ENCODE results near the gene LXN. TPM values are rescaled to one million over a fixed set of nuclear protein-coding genes. Genes with fewer than 3 reads are reported as not detected.

LXN gene
- total RNA-seq, 4 donors from 2014 or later, result 0.42 to 5.5 (median 2.2) TPM

DNA sequence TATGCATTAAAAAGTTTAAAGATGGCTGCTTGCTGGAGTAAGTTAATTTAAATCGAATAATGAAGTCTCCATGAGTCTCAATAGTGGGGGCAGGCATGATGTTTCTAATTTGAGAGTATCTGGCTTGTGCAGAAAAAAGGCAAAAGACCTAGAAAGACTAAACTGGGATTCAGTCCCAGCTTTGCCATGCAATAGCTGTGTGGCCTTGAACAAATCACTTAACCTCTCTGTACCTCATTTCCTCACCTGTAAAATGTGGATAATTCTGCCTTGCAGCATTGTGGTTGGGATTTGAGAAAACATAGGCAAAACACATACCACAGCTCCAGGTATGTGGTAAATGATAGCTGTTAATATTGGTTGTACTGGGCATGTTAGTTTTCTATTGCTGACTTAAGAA lies 8.6 kb downstream of the LXN start:
- H3K27me3 ChIP-seq, result no peaks in the 10 kb centered on the region
- no peak overlapping the region for H3K4me3 ChIP-seq
- no peak for DNase-seq
- H3K27ac ChIP-seq, result no peak overlapping the region
- no peaks in the 10 kb centered on the region for H3K9me3 ChIP-seq
- H3K36me3 ChIP-seq, result peaks cover 0 to 99% of the 10 kb centered on the region in 2 donors
- intact Hi-C loops (cut with DNase I; ENCODE audit: low total_unique reads) (no loop called here), in situ Hi-C loops (cut with MboI; ENCODE audit: low sequenced_read_pairs in 4 of 4) (loop anchor here in 3 of 4 donors (5.0 to 25.0 kb wide), 3 partner anchors 123 to 131 kb away; no protein-coding TSS in a partner anchor)
- no peak for ATAC-seq
- TF ChIP-seq, protein P1, sequence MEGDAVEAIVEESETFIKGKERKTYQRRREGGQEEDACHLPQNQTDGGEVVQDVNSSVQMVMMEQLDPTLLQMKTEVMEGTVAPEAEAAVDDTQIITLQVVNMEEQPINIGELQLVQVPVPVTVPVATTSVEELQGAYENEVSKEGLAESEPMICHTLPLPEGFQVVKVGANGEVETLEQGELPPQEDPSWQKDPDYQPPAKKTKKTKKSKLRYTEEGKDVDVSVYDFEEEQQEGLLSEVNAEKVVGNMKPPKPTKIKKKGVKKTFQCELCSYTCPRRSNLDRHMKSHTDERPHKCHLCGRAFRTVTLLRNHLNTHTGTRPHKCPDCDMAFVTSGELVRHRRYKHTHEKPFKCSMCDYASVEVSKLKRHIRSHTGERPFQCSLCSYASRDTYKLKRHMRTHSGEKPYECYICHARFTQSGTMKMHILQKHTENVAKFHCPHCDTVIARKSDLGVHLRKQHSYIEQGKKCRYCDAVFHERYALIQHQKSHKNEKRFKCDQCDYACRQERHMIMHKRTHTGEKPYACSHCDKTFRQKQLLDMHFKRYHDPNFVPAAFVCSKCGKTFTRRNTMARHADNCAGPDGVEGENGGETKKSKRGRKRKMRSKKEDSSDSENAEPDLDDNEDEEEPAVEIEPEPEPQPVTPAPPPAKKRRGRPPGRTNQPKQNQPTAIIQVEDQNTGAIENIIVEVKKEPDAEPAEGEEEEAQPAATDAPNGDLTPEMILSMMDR (IDR thresholded peaks at IDR 0.05 in 4 of 5, conservative IDR thresholded peaks at IDR 0.05 in 1 of 5), result no peak
- TF ChIP-seq POLR2A (IDR thresholded peaks at IDR 0.05), result no peak
- H3K4me1 ChIP-seq, result no peaks in the 10 kb centered on the region

DNA sequence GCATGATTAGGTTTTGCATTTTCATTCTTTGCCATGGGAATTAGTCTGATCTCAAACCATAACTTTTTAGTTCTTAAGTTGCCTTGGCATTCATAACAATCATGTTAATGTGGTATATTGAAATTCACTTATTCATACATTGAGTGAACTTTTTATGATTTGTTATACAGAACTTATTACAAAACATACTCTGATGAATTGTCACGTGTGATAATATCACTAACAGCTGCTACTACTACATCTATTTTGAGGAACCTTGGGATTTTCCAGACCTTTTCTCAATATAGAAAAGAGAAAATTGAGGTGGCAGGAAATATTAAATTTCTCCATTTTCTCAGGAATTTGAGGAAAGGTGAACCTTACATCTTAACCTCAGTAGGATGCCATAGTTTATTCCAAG lies 9.2 kb downstream of the LXN start:
- H3K27me3 ChIP-seq, result no peaks in the 10 kb centered on the region
- no peak overlapping the region for H3K4me3 ChIP-seq
- intact Hi-C loops (cut with DNase I; ENCODE audit: low total_unique reads), result no loop called here
- H3K27ac ChIP-seq, result no peak overlapping the region
- peaks cover 0 to 97% of the 10 kb centered on the region in 2 donors for H3K36me3 ChIP-seq
- H3K9me3 ChIP-seq, result no peaks in the 10 kb centered on the region
- no peak for DNase-seq
- TF ChIP-seq, protein P1 (IDR thresholded peaks at IDR 0.05 in 4 of 5, conservative IDR thresholded peaks at IDR 0.05 in 1 of 5), result no peak
- no peak for TF ChIP-seq POLR2A (IDR thresholded peaks at IDR 0.05)
- no peak for ATAC-seq
- H3K4me1 ChIP-seq, result no peaks in the 10 kb centered on the region
- in situ Hi-C loops (cut with MboI; ENCODE audit: low sequenced_read_pairs in 4 of 4), result loop anchor here in 3 of 4 donors (5.0 to 25.0 kb wide), 3 partner anchors 124 to 132 kb away; no protein-coding TSS in a partner anchor

DNA sequence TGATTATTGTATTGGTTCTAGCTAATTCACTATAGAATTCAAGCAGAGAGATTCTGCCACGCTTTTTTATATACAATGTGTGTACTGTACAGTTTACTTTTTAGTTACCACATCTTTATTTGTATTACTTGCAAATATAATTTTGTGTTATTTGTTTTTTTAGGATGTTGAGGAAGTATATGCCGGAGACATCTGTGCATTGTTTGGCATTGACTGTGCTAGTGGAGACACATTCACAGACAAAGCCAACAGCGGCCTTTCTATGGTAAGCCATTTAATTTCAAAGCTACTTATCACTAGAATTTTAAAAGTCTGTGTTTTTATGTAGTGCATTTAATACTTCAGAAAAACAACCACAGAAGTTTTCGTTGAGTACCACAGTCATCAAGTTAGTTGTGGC lies 11.7 kb downstream of the LXN start:
- DNase-seq (no peak), ATAC-seq (no peak)
- TF ChIP-seq, protein P1 (IDR thresholded peaks at IDR 0.05 in 4 of 5, conservative IDR thresholded peaks at IDR 0.05 in 1 of 5), result no peak
- no peak for TF ChIP-seq POLR2A (IDR thresholded peaks at IDR 0.05)
- H3K36me3 ChIP-seq, result peaks cover 0 to 90% of the 10 kb centered on the region in 2 donors
- no peaks in the 10 kb centered on the region for H3K9me3 ChIP-seq
- H3K27ac ChIP-seq, result peak overlapping the region in 3 of 4 donors; percentile 2 to 53 (median 28)
- intact Hi-C loops (cut with DNase I; ENCODE audit: low total_unique reads) (no loop called here), in situ Hi-C loops (cut with MboI; ENCODE audit: low sequenced_read_pairs in 4 of 4) (loop anchor here in 3 of 4 donors (5.0 to 25.0 kb wide), 3 partner anchors 127 to 134 kb away; no protein-coding TSS in a partner anchor)
- no peaks in the 10 kb centered on the region for H3K4me1 ChIP-seq
- no peak overlapping the region for H3K4me3 ChIP-seq
- H3K27me3 ChIP-seq, result no peaks in the 10 kb centered on the region

DNA sequence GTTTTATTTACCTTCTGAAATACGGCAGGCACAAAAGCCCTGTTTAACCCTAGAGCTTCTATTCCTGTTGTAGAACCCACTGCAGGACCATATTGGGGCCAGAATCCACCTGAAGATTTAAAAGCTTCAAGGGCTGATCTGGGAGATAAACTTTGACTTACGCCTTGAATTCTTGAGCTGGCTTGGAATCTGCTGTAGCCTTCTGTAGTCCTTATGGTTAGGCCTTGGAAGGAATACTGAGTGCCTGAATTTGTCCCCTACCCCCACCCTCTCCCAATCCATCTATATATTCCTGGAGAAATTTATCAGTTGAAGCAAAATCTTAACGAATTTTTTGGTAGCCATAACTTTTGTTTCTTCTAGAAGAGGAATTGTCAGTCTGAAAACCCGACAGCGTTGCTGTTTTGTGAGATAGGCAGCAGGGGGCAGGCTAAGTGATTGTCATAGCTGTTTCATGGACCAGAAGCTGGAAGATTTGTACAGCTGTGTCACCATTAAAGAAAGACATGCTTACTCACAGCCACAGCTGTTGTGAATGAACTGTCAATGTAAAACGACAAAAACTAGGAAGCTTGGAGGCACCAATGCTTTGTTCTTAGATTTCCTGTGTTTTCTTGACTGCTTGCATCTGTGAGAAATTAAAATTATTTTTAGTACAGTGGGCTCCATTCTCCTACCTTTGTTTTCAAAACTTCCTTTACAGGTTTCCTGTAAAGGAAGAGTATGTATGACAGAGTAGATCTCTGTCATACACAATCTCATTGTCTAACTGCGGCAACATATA lies 12.8 kb downstream of the LXN start:
- intact Hi-C loops (cut with DNase I; ENCODE audit: low total_unique reads), result loop anchor here (5.0 kb wide), 1 partner anchor 133 kb away; no protein-coding TSS in a partner anchor

More for the DNA sequence above, 12.8 kb downstream of the LXN start:
- no peaks in the 10 kb centered on the region for H3K9me3 ChIP-seq
- in situ Hi-C loops (cut with MboI; ENCODE audit: low sequenced_read_pairs in 4 of 4), result loop anchor here in 3 of 4 donors (5.0 to 25.0 kb wide), 3 partner anchors 128 to 135 kb away; no protein-coding TSS in a partner anchor
- peak overlapping the region in 3 of 4 donors; percentile 22 to 57 (median 50) for H3K27ac ChIP-seq
- peak; percentile 36 to 64 for ATAC-seq
- H3K4me1 ChIP-seq, result no peaks in the 10 kb centered on the region
- no peak overlapping the region for H3K4me3 ChIP-seq
- peak in 1 of 2 donors; percentile 26 for DNase-seq
- no peak for TF ChIP-seq POLR2A (IDR thresholded peaks at IDR 0.05)
- TF ChIP-seq, protein P1 (IDR thresholded peaks at IDR 0.05 in 4 of 5, conservative IDR thresholded peaks at IDR 0.05 in 1 of 5), result peak in 4 of 5 experiments; percentile 14 to 53 (median 44)
- H3K36me3 ChIP-seq, result peaks cover 0 to 90% of the 10 kb centered on the region in 2 donors
- no peaks in the 10 kb centered on the region for H3K27me3 ChIP-seq

All from gastrocnemius medialis (tissue), 4 donors.